SU-DHL-6 (cell line): ENCODE measurements around the gene TMEM9B.

ENCODE experiments used
- H2AFZ ChIP-seq: fragments of 200-600 bp; sonication (generic); 2 replicates; pipeline ENCODE4 v1.6.1; 2014; ENCODE audit warnings: low read depth, mild to moderate bottlenecking, moderate library complexity, mixed read lengths, antibody characterized with exemption, low read length; ENCODE audit not compliant: severe bottlenecking
- H3F3A ChIP-seq: fragments of 200-600 bp; shearing (Covaris generic); 2 replicates; pipeline ENCODE4 v1.6.0; 2016; ENCODE audit warnings: antibody characterized with exemption, mild to moderate bottlenecking; ENCODE audit not compliant: insufficient read depth
- H3K27ac ChIP-seq: fragments of 200-600 bp; sonication (generic); 2 replicates; pipeline ENCODE4 v1.5.1; 2016; ENCODE audit warnings: low read depth, mild to moderate bottlenecking, low read length, moderate library complexity, mixed read lengths
- H3K27me3 ChIP-seq: fragments of 200-600 bp; sonication (generic), shearing (Covaris generic); 2 replicates; pipeline ENCODE4 v1.6.0; 2014; ENCODE audit warnings: mild to moderate bottlenecking, low read length
- H3K36me3 ChIP-seq: fragments of 200-600 bp; sonication (generic); 2 replicates; pipeline ENCODE4 v1.6.1; 2014; ENCODE audit warnings: mild to moderate bottlenecking, low read length, mixed read lengths
- H3K4me2 ChIP-seq: fragments of 300-600, 200-600 bp; shearing (Covaris generic), sonication (generic); 2 replicates; pipeline ENCODE4 v1.6.0; 2014; ENCODE audit warnings: low read length, low read depth, mild to moderate bottlenecking; ENCODE audit not compliant: poor library complexity, severe bottlenecking
- H3K4me3 ChIP-seq: fragments of 200-600 bp; sonication (generic); 2 replicates; pipeline ENCODE4 v1.5.1; 2014; ENCODE audit warnings: antibody characterized with exemption, low read length, mild to moderate bottlenecking, mixed read lengths; ENCODE audit not compliant: insufficient read depth, poor library complexity, severe bottlenecking
- H3K79me2 ChIP-seq: fragments of 200-600 bp; sonication (generic); 2 replicates; pipeline ENCODE4 v1.6.1; 2014; ENCODE audit warnings: mild to moderate bottlenecking, low read length, moderate library complexity; ENCODE audit not compliant: insufficient read depth
- H3K9ac ChIP-seq: fragments of 200-600 bp; sonication (generic); 2 replicates; pipeline ENCODE4 v1.7.0; 2014; ENCODE audit warnings: mild to moderate bottlenecking, low read length
- H3K9me2 ChIP-seq: fragments of 200-600 bp; sonication (generic); replicated peaks from 2 replicates; pipeline ENCODE4 v1.6.1; 2014; ENCODE audit warnings: low read length; ENCODE audit not compliant: insufficient read depth
- H3K9me3 ChIP-seq: fragments of 200-600 bp; sonication (generic); 2 replicates; pipeline ENCODE4 v1.6.1; 2014; ENCODE audit warnings: low read length, mixed read lengths; ENCODE audit not compliant: insufficient read depth
- H4K20me1 ChIP-seq: fragments of 200-600 bp; sonication (generic); 2 replicates; pipeline ENCODE4 v1.6.1; 2014; ENCODE audit warnings: low read depth, mild to moderate bottlenecking, antibody characterized with exemption, low read length, moderate library complexity, mixed read lengths
- EZH2phosphoT487 ChIP-seq: fragments of 200-600 bp; sonication (generic), shearing (Covaris generic); conservative IDR thresholded peaks from 2 replicates; pipeline ENCODE4 v1.6.1; 2018; ENCODE audit warnings: mild to moderate bottlenecking, antibody characterized with exemption, low read length, moderate library complexity, mixed read lengths
- TF ChIP-seq, protein P1 (sequence below): fragments of 200-600 bp; sonication (generic); IDR thresholded peaks from one replicate; pipeline ENCODE4 v1.5.1; 2017; ENCODE audit warnings: antibody characterized with exemption, mild to moderate bottlenecking, low read length, moderate library complexity; ENCODE audit not compliant: insufficient read depth, poor library complexity, severe bottlenecking

TMEM9B gene

DNA sequence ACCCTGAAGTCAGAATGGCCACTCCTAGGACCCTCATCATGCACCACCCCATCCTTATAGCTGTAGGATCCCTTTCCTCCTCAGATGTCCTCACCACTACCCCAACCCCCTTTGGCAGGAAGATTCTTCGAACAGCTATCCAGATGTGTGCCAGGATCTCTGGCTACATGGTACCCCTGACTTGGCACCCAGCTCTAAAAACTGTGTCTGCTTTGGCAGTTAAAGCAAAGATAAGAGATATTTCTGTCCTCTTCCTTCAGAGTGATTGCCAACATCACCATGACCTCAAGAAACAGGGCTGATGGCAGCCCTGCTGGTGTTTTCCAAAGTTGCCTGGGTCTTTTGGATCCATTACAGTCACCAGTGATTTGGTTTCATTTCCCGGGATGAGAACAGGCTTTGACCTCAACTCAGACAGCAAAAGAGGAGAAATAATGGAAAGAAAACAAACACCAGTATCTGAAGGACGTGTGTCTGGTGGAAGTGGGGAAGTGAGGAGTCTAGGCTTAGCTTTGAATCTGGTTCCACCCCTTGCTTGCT is 43.8 kb upstream of the TMEM9B start:
- TF ChIP-seq, protein P1, sequence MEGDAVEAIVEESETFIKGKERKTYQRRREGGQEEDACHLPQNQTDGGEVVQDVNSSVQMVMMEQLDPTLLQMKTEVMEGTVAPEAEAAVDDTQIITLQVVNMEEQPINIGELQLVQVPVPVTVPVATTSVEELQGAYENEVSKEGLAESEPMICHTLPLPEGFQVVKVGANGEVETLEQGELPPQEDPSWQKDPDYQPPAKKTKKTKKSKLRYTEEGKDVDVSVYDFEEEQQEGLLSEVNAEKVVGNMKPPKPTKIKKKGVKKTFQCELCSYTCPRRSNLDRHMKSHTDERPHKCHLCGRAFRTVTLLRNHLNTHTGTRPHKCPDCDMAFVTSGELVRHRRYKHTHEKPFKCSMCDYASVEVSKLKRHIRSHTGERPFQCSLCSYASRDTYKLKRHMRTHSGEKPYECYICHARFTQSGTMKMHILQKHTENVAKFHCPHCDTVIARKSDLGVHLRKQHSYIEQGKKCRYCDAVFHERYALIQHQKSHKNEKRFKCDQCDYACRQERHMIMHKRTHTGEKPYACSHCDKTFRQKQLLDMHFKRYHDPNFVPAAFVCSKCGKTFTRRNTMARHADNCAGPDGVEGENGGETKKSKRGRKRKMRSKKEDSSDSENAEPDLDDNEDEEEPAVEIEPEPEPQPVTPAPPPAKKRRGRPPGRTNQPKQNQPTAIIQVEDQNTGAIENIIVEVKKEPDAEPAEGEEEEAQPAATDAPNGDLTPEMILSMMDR: no peak
- no peak for TF ChIP-seq EZH2phosphoT487
- no peaks in the 10 kb centered on the region for H4K20me1 ChIP-seq
- H3K36me3 ChIP-seq: no peaks in the 10 kb centered on the region
- no peaks in the 10 kb centered on the region for H3K9me3 ChIP-seq
- H3F3A ChIP-seq: no peaks in the 10 kb centered on the region
- no peak overlapping the region for H3K9ac ChIP-seq
- no peak overlapping the region for H3K4me2 ChIP-seq
- H3K27ac ChIP-seq: no peak overlapping the region
- no peaks in the 10 kb centered on the region for H3K9me2 ChIP-seq
- H3K27me3 ChIP-seq: no peaks in the 10 kb centered on the region
- no peak overlapping the region for H2AFZ ChIP-seq
- H3K4me3 ChIP-seq: no peak overlapping the region
- no peaks in the 10 kb centered on the region for H3K79me2 ChIP-seq

DNA sequence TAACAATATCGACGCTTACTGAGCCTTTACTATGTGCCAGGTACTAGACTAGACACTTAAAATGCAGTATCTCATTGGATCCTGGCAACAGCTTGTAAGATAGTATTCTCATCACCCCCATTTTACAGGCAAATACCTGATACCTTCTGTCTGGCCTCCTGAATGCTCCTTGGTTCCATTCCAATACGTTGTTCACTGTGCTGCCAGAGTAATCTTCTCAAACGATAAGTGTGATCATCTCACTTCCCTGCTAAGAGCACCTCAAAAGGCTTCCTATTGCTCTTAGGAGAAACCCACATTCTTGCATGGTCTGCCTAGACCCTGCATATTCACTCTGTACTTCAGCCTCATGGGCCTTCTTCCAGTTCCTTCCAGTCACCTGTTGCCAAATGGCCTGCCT is 40.8 kb upstream of the TMEM9B start:
- Histone ChIP-seq H3K4me3 (no peak overlapping the region), H3K27ac (no peak overlapping the region), H3K27me3 (no peaks in the 10 kb centered on the region), H3K9ac (no peak overlapping the region), H3K9me3 (no peaks in the 10 kb centered on the region), H2AFZ (no peak overlapping the region), H3K79me2 (no peaks in the 10 kb centered on the region), H3K9me2 (no peaks in the 10 kb centered on the region), H3F3A (no peaks in the 10 kb centered on the region), H3K4me2 (no peak overlapping the region), H3K36me3 (no peaks in the 10 kb centered on the region), H4K20me1 (no peaks in the 10 kb centered on the region)
- TF ChIP-seq EZH2phosphoT487: no peak
- TF ChIP-seq, protein P1: no peak

DNA sequence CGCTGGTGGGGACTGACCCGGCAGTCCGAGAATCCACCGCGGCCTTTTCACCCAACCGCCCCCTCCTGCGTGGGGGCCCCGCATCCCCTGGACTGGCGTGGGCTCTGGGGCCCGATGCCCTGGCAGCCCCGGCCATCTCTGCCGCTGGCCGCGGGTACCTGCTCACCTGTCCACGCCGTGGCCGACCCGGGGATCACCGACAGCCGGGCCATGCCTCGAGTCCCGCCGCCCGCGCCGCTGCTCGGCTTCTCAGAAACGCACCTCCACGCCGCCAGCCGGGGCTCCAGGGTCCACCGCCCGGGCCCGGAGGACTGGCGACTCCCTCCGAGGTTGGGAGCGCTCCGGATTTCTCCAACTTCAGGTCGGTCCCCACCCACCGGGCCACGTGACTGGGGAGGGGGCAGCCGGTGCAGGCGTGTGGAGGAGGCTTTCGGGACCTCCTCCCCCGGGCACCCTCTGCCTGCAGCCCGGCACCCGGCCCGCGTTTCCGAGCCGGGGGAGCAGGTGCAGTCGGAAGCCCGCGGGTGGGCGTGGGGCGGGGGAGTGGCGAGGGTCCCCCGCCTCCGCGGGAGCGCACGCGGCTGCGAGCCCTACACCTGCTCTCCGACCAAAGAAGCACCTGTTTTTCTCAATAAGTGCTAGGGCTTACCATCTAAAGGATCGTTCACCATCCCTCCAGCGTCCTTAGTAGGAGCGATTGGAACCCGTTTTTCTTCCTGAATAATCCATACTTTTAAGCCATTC is 40.1 kb upstream of the TMEM9B start:
- H3K9me3 ChIP-seq: no peaks in the 10 kb centered on the region
- H3F3A ChIP-seq: no peaks in the 10 kb centered on the region
- H3K27ac ChIP-seq: no peak overlapping the region
- no peaks in the 10 kb centered on the region for H3K9me2 ChIP-seq
- H3K36me3 ChIP-seq: no peaks in the 10 kb centered on the region
- H3K9ac ChIP-seq: no peak overlapping the region
- no peak overlapping the region for H2AFZ ChIP-seq
- H3K27me3 ChIP-seq: no peaks in the 10 kb centered on the region
- no peak overlapping the region for H3K4me2 ChIP-seq
- no peaks in the 10 kb centered on the region for H3K79me2 ChIP-seq
- TF ChIP-seq, protein P1: no peak
- no peak for TF ChIP-seq EZH2phosphoT487
- H3K4me3 ChIP-seq: no peak overlapping the region
- no peaks in the 10 kb centered on the region for H4K20me1 ChIP-seq
